ENCODE measurements around the gene VEGFA.

Gene VEGFA

DNA sequence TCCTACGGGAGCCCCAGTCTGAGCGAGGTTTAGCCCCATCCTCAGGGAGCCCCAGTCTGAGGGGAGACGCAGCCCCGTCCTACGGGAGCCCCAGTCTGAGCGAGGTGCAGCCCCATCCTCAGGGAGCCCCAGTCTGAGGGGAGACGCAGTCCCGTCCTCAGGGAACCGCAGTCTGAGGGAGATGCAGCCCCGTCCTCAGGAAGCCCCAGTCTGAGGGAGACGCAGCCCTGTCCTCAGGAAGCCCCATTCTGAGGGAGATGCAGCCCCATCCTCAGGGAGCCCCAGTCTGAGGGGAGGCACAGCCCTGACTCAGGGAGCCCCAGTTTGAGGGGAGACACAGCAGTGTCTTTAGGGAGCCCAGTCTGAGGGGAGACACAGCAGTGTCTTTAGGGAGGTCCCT lies 27.9 kb downstream of the VEGFA start:
- no peak for DNase-seq (ENCODE audit: insufficient read length, low spot score)
- TF ChIP-seq POLR2A (IDR thresholded peaks at IDR 0.05; ENCODE audit: low read depth, low read length): no peak
- FAIRE-seq: no peak

DNA sequence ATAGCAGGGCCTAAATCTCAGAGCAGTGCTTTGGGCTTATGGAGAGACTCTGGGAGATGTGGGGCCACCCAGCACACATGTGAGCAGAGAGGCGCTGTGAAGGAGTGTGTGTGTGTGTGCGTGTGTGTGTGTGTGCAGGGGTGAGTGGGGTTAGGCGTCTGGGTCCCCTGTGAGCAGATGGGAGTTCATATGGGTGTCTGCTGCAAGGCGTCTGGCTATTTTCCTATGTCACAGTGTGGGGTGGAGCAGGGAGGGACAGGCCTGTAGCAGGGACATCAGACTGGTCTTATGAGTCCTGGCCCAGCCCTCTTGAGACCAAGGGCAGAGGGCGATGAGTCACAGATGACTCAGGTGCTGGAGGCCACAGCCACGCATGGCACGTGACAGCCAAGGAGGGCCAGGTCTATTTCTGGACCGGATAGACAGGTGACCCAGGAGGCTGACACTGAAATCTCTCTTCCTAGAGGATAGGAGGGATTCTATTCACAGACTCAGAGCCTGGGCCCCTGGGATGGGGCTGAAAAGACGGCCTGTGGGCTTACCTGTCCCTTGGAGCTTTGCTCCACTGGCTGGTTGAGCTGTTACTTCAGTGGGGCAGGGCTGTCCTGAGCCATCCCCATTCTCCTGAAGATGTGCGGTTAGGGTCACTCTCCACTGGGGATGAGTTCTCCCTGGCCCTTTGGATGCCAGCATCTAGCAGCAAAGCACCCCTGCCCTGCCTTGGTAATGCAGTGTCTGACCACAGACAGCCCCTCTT lies 28.9 kb downstream of the VEGFA start:
- DNase-seq (ENCODE audit: insufficient read length, low spot score) (peak; percentile 96), FAIRE-seq (peak; percentile 74)
- no peak for TF ChIP-seq POLR2A (IDR thresholded peaks at IDR 0.05; ENCODE audit: low read depth, low read length)

DNA sequence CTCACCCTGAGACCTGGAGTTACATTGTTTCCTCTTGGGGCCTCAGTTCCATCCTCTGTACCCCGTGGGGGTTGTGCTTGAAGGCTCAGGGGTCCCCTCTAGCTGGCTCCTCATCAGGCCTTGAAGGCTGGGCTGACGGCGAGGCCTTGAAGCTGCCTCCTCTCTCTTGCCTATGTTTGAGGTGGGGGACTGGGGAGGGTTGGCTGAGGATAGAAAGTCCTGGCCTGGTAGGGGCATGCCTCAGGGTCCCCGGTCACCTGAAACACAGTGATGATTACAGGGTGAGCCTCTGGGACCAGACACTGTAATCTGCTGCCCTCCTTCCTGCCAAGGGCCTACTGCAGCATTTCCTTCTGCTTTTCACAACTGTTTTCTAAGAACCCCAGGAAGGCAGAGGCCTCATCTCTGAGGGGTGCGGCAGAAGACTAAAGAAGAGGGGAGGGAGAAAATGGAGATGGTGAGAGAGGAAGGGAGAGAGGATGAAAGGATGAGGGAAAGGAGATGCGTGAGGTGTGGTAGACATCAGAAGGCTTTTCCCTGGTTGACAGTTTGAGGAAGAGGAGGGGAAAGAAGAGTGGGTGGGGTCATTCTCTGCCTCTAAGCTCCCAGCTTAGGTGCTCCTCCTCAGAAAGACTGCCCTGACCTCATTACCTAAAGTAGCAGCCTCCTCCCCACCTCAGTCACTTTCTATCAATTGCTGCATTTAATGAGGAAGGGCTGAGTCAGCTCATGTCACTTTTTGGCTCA lies 29.7 kb downstream of the VEGFA start:
- TF ChIP-seq POLR2A (IDR thresholded peaks at IDR 0.05; ENCODE audit: low read depth, low read length): no peak
- DNase-seq (ENCODE audit: insufficient read length, low spot score): no peak
- no peak for FAIRE-seq

- FAIRE-seq: no peak
- no peak for DNase-seq (ENCODE audit: insufficient read length, low spot score)
- TF ChIP-seq POLR2A (IDR thresholded peaks at IDR 0.05; ENCODE audit: low read depth, low read length): no peak
Measured at GRCh38 chr6:43800298-43800623, 30.2 kb downstream of the VEGFA start.

GRCh38 chr6:43800746-43801494 lies 30.9 kb downstream of the VEGFA start:
- FAIRE-seq (no peak), DNase-seq (ENCODE audit: insufficient read length, low spot score) (no peak)
- no peak for TF ChIP-seq POLR2A (IDR thresholded peaks at IDR 0.05; ENCODE audit: low read depth, low read length)

DNA sequence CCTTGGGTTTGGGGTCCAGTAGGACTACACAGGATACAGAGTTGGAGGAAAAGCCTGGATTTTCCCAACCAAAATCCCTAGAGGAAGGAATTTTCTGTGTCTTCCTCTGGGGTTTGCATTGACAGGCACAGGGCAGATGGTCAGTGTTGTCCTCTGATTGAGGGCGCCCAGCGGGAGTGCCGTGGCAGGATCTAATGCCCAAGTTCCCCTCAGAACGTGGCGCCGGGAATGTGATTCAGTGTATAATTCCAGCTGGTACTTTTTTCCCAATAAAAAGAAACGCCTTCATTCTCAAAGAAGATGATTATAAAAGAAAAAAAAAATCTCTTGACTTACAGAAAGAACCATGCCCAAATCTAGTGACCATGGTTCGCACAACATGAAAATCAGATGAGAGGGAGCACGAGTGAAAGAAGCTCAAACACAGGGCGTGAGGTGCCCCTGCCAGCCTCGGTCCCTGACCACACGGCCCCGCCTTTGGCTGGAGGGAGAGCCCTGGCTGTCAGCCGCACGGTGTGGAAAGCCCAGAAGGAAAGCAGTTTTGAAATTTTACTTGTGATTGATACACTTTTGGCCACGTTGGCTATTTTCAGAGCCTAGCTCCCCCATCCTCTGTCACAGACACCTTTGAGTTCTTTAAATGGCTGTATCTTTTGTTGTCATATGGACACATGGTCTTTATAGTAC lies 31.6 kb downstream of the VEGFA start:
- no peak for FAIRE-seq

GRCh38 chr6:43803055-43803782 lies 33.2 kb downstream of the VEGFA start:
- no peak for FAIRE-seq
- DNase-seq (ENCODE audit: insufficient read length, low spot score): no peak
- no peak for TF ChIP-seq POLR2A (IDR thresholded peaks at IDR 0.05; ENCODE audit: low read depth, low read length)

More for the DNA sequence above, 31.6 kb downstream of the VEGFA start:
- no peak for TF ChIP-seq POLR2A (IDR thresholded peaks at IDR 0.05; ENCODE audit: low read depth, low read length)
- DNase-seq (ENCODE audit: insufficient read length, low spot score): no peak

DNA sequence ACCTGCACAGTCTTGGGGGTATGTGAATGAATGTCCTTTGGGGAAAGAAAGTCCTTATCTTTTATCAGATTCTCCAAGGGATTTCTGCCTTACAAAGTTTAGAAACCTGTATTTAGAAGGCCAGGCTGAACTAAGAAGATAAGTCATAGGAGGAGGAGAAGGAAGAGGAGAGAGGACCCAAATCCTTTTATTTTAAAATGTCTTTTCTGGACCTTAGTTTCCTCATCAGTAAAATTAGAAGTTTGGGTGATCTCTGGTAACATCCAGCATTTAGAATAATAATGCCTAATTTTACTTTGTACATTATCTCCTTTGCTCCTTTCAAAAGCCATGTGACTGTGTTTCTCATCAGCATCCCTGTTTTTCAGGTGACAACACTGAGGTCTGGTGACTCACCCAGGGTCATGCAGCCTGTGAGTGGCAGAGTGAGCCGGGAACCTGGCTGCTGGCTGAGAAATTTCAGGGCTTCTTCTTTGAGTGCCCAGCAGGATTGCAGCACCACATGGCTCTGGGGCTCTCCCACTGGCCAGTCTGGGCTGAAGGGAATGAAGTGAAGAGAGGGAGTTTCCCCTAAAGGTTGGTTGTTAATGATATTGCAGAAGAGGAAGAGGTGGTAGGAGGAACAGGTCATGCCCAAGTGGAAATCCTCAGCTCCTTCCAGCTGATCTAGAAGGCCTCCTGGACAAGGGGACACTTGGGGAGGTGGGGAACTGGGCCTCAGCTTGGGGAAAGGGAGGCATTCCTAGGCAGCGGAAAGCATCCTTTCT lies 34.0 kb downstream of the VEGFA start:
- peak; percentile 50 for DNase-seq (ENCODE audit: insufficient read length, low spot score)
- TF ChIP-seq POLR2A (IDR thresholded peaks at IDR 0.05; ENCODE audit: low read depth, low read length): no peak
- FAIRE-seq: no peak

DNA sequence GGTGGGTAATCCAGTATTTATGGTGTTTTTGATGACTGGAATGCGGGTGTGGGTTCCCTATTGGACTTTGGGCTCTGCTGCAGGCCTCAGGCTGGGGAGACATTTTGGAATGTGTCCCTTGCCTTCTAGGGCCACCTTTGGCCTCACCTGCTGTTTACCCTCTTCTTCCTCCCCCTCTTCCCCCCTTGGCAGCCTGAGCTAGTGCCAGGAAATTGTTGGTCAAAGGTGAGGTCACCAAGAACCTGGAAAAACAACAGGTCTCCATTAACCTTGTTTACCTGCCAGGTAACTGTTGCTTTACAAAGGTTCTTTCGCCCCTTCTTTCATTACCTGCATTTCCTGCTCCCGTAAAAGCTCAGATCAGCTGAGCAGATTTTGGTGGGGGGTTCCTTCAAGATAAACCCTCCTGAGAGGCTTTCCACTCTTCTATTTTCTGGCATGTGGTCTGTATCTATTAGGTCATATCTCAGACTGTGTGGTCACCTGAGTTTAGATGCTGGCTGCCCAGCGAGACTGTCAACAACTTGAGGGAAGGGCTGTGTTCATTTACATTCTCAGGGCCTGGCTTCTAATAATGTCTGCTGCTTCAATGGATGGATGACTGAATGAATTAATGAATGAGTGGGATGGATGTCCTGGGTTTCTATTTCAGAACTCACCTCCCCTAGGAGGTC lies 34.7 kb downstream of the VEGFA start:
- TF ChIP-seq POLR2A (IDR thresholded peaks at IDR 0.05; ENCODE audit: low read depth, low read length): no peak
- DNase-seq (ENCODE audit: insufficient read length, low spot score): no peak
- FAIRE-seq: no peak

- TF ChIP-seq POLR2A (IDR thresholded peaks at IDR 0.05; ENCODE audit: low read depth, low read length): no peak
- FAIRE-seq (no peak), DNase-seq (ENCODE audit: insufficient read length, low spot score) (no peak)
Measured at GRCh38 chr6:43805699-43806042, 35.7 kb downstream of the VEGFA start.

DNA sequence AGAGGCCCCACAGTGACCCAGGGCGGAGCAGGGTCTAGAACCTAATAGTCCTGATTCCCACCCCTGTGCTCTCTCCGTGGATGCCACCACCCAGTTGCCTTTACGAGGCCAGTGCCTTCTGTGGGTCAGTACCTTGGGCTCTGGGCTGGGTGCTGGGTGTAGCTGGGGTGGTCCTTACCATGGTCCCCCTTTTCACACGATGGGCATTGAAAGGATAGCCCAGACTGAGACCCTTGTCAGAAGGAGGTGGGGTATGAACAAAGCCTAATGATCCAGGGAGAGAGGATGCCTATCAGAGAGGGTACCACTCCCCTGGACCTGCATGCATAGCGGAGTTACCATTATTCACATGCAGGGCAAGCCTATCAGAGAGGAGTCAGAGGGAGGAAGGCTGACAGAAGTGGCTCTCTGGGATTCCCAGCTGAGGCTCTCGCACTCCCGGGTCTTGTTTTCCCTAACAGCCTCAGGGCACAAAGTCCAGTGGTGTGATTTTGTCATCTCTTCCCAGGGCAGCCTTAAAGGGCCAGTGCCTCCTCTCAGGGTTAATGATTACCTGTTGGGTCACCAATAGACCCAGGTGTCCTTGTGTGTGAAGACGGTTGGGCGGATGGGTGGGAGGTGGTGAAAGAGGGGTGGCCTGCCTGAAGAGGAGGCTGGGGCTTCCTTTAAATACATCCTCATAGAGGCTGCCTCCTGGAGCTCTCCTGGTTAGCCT lies 36.2 kb downstream of the VEGFA start:
- no peak for TF ChIP-seq POLR2A (IDR thresholded peaks at IDR 0.05; ENCODE audit: low read depth, low read length)
- no peak for FAIRE-seq
- no peak for DNase-seq (ENCODE audit: insufficient read length, low spot score)
